NT2/D1 (cell line): ENCODE results near the gene TBC1D4.

ENCODE experiments used
- SUZ12 ChIP-seq: IDR thresholded peaks from 2 replicates; pipeline ENCODE4 v1.6.1; 2011; ENCODE audit not compliant: insufficient read length, insufficient read depth; ENCODE audit errors: extremely low read depth
- YY1 ChIP-seq: IDR thresholded peaks from 2 replicates; pipeline ENCODE4 v1.6.1; 2011; ENCODE audit not compliant: insufficient read length, insufficient read depth
- ZNF274 ChIP-seq: IDR thresholded peaks from 2 replicates; pipeline ENCODE4 v1.6.1; 2011; ENCODE audit warnings: mild to moderate bottlenecking, low read depth, low read length

DNA sequence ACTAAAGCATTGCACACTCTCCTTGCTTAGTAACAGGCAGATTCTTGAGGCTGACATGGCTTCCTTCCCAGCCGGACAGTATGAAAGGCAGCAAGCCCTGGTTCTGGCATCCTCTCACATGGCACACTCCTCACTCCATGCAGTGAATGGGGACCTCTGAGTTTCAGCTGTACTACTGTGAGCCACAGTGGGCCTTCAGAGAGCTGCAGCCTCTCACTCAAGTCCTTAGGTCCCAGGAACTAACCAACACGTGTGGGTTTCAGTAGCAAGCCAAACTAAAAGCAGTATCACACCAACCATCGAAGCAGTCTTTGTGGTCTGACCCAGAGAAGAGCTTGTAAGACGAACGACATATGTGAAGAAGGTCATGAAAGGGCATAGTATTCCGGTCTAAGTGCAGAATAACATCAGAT is 128.2 kb downstream of the TBC1D4 start:
- TF ChIP-seq YY1 (no peak), ZNF274 (no peak), SUZ12 (no peak)
